Lower leg skin (tissue), 3 donors: Measurements from ENCODE around the gene SEMA5B.

Experiments used
- CTCF ChIP-seq, 3 donors: fragments of 450-650 bp; IDR thresholded peaks; one replicate each; pipeline ENCODE4 v1.5.1; 2016; ENCODE audit warnings: antibody characterized with exemption in 3 of 3, mild to moderate bottlenecking in 3 of 3, moderate library complexity in 2 of 3
- POLR2A ChIP-seq, 2 donors: fragments of 450-650 bp; IDR thresholded peaks; one replicate each; pipeline ENCODE4 v1.6.1; 2016 to 2017; ENCODE audit warnings: antibody characterized with exemption in 2 of 2, mild to moderate bottlenecking in 1 of 2, moderate library complexity in 1 of 2

GRCh38 chr3:122941228-122942206 lies 86.0 kb downstream of the SEMA5B start:
- TF ChIP-seq CTCF (IDR thresholded peaks at IDR 0.05), result no peak
- no peak for TF ChIP-seq POLR2A (IDR thresholded peaks at IDR 0.05)
